KBM-7 (cell line): ENCODE measurements around the gene MTRR.

ENCODE experiments used
- DNase-seq: peaks from one replicate; pipeline ENCODE4 v3.0.0-alpha.2; 2015
- in situ Hi-C: fragments of 300-500 bp; cut with MboI; formaldehyde crosslinking; loops from 2 replicates; pipeline ENCODE4 v1.14.3; 2020; ENCODE audit warnings: low sequenced_read_pairs, low pct_unique_long_range_greater_than_20kb, mixed read lengths

Gene MTRR

DNA sequence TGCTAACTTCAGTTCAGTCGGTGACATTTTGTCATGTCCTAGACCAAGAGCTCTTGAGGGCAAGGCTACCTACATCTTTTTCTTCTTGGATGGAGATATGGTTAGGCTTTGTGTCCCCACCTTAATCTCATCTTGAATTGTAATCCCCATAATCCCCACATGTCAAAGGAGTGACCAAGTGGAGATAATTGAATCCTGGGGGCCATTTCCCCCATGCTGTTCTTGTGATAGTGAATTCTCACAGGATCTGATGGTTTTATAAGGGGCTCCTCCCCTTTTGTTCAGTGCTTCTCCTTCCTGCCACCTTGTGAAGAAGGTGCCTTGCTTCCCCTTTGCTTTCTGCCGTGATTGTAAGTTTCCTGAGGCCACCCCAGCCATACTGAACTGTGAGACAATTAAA is 16.0 kb upstream of the MTRR start:
- in situ Hi-C loops = no loop called here
- DNase-seq = no peak

- in situ Hi-C loops = no loop called here
- DNase-seq = no peak
These were observed 13.3 kb upstream of the MTRR start for GRCh38 chr5:7855611-7856010.

DNA sequence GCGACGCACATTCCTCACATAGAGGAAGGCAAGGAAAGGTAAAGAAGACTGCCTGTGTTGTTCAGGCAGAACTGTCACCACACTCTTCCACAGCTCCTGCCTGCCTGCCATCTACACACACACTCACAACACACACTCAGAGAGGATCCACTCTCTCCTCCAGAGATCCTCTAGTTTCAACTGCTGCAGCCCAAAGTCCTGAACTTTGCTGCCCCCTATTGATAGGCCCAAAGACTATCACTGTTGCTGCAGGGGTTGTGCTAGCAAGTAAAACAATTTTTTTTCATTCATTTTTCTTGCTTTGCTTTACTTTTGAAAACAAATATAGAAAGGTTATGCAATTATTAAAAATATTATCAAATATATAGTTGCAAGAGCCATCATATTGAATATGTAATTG is 12.1 kb upstream of the MTRR start:
- in situ Hi-C loops = no loop called here
- peak; percentile 61 for DNase-seq

- no peak for DNase-seq
- in situ Hi-C loops = no loop called here
These were observed 11.6 kb upstream of the MTRR start for GRCh38 chr5:7857361-7857760.

DNA sequence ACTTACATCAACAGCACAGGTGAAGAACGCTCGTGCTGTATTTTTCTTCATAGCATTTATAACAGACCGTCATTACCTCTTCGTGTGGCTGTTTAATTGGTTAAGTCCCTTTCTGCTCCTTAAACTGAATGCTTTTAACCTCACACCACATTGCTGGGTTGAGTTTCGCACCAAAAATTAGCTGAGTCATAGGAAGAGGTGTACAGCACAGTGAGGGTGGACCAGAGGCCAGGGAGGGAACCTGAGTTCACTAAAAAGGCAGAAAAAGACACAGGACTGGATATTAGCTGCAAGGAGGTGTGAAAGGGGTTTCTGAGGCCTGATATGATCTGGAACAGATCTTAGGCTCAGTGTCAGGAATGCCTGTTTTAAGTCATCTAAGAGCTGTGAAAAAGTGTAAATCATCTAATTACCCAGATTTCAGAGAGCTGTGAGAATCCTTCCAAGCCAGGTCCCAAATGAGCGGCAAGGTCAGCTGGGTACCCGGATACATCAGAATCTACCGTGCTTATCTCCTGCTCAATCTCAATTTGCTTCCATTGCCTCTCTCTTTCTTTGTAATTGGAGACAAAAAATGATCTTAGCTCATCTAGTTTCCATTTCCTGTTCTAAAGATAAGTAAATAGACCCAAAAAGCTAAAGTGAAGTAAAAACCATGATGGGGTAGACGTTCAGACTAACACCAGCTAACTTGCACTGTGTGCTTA is 10.9 kb upstream of the MTRR start:
- no peak for DNase-seq
- in situ Hi-C loops = no loop called here

- in situ Hi-C loops = no loop called here
- DNase-seq = no peak
These were observed 2.8 kb upstream of the MTRR start for GRCh38 chr5:7866196-7866595.

- no peak for DNase-seq
- in situ Hi-C loops = no loop called here
These were observed 1.7 kb upstream of the MTRR start for GRCh38 chr5:7867260-7867659.

DNA sequence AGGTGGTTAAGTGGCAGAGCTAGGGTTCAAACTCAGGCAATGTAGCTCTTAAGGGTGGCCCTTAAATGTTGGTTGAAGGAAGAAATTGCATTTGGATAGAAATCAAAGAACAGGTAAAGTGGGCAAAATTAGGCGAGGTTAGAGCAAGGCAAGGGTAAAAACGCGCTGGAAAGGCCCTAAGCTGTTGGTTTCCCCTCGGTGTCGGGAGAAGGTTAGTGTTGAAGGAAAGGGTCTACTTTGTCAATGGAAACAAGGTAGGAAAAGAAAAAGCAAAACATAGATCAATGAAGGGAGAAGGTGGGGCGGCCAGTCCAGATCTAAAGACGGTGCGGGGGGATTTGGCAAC is 548 bp upstream of the MTRR start:
- no peak for DNase-seq
- in situ Hi-C loops = no loop called here

DNA sequence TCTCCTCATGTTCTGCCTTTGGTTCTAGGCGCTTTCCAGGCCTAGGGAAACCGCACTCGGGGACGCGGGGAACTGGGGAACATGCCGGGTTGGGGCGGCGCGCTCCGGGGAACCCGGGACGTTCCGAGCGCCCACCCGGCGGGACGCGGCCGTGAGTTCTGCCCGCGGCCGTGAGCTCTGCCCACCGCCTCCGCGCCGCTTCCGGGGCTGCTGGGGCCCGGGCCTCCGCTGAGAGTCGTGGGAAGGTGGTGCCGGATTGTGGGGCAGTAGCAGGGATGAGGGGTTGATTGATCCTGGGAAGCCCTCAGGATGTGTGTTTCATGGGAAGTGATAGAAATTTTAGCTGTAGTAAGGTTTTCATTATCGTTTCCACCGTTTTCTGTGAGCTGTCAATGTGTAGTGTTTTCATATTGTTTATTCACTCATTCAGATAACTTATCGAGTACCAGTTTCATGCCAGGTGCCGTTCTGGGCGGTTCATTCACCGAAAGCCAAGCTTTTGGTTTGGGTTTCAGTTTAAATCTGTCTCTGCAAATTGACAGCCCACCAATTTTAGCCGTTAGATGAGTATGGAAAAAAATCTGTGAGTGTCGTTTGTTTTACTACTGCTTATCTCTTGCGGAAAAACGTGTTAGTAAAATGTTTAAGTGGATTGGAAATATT is 657 bp downstream of the MTRR start:
- DNase-seq = no peak
- in situ Hi-C loops = no loop called here

GRCh38 chr5:7871653-7872052 is 2.7 kb downstream of the MTRR start:
- DNase-seq = no peak
- in situ Hi-C loops = no loop called here

GRCh38 chr5:7872517-7873130 is 3.7 kb downstream of the MTRR start:
- in situ Hi-C loops = no loop called here

DNA sequence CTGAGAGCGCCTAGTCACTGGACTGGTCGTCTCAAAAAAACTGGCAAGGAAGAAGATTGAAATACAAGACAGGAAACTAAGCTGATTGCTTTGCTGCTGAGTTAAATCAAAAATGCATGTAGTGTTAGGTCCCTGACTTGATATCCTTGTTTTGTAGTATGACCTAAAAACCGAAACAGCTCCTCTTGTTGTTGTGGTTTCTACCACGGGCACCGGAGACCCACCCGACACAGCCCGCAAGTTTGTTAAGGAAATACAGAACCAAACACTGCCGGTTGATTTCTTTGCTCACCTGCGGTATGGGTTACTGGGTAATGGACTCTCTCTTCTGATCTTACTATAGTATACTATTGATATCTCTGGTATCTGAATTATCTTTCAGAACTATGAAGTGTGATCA is 4.3 kb downstream of the MTRR start:
- in situ Hi-C loops = no loop called here
- no peak for DNase-seq

More at GRCh38 chr5:7872517-7873130, 3.7 kb downstream of the MTRR start:
- no peak for DNase-seq

DNA sequence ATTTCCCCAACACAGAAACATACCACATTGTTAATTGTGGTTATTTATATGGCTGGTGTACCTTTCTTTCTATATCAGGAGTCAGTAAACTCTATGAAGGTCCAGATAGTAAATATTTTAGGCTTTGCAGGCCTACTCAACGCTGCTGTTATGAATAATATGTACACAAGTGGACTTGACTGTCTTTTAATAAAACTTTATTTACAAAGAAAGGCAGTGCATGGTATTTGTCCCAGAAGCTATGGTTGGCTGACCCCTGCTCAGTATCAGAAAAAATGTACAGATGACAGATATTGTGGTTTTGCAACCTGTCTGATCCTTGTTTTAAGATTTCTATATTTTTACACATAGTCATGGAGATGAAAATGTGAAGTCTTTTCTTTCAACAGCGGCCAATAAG is 5.7 kb downstream of the MTRR start:
- in situ Hi-C loops = no loop called here
- no peak for DNase-seq

- DNase-seq = no peak
These were observed 6.2 kb downstream of the MTRR start for GRCh38 chr5:7875151-7875550.

DNA sequence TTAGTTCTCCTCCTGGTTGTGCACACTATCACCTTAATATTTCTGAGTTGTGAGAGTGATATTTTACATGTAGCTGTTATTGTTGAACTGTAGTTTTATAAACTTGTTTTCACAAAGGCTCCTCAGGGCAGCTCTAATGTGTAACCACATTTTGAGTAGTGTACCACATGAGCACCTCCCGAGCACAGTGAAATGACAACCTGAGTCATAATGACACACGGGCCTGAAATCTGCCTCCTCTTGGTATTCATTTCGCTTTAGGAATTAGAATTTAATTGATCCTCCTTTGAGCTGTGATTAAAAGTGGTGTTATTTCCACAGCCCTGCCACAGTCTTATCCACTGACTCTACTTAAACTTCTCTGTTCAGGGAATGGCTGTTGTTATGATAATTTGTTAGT is 7.9 kb downstream of the MTRR start:
- in situ Hi-C loops = no loop called here
- no peak for DNase-seq

More at GRCh38 chr5:7875151-7875550, 6.2 kb downstream of the MTRR start:
- in situ Hi-C loops = no loop called here

GRCh38 chr5:7877851-7878250 is 8.9 kb downstream of the MTRR start:
- in situ Hi-C loops = no loop called here
- DNase-seq = no peak

DNA sequence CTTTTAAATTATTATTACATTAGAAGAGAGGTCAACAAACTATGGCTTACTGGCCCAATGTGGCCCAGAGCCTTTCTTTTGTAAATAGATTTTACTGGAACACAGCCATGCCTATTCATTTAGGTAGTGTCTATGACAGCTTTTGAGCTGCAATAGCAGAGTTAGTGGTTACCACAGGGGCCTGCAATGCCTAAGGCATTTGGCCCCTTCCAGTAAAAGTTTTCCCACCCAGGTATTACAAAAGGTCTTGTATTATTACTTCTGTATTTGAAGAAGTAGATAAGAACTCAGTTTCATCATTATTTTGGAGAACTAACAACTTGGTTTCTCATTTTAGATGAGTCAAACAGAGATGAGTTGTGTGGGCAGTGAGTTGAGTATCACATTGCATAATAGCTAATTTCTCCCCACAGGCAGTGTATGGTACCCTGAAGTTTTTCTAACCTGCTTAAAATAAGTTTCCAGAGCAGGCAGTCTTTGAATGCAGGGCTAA is 9.5 kb downstream of the MTRR start:
- no peak for DNase-seq
- in situ Hi-C loops = no loop called here

DNA sequence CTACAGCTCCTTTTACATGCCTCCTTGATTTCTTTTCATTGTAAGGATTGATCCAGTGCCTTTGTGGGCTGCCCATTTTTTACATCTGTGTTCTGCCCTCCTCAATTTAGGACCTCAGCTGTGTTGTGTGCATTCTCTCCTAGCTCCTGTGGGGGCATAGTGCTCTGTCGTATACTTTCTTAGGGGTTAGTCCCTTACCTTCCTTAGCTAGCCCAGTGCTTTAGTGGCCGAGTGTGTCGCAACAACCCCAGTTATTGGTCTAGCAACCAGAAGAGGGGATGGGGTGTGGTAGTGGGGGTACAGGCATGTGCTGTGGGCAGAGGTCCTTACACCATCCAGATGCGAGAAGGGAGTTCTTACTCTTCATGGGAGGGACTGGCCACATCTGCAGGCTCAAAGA is 12.1 kb downstream of the MTRR start:
- DNase-seq = no peak
- in situ Hi-C loops = no loop called here

- in situ Hi-C loops = no loop called here
- no peak for DNase-seq
These were observed 12.9 kb downstream of the MTRR start for GRCh38 chr5:7881816-7882215.

DNA sequence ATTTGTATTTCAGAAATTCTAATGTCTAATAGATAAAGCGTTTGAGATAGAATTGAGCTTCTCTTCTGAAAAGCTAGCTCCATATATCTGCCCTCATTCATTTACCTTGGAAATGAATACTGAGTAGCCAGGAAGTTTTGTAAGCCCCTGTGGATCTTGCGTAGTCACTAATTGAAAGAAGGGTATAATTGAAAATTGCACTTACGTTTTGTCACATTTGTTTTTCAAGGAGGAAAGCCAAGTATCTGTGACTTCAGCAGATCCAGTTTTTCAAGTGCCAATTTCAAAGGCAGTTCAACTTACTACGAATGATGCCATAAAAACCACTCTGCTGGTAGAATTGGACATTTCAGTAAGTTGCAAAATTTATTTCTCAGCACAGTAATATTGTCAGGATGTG is 14.0 kb downstream of the MTRR start:
- in situ Hi-C loops = no loop called here
- no peak for DNase-seq
